HG02642 (cell line): Measurements from ENCODE around the gene LLGL2.
"Not testable (repeated sequence)": the region's sequence is repeated elsewhere in the genome, so short reads cannot be mapped to it uniquely, and the experiment has no call there.

Experiments
- ATAC-seq: cut with Tn5 transposase; IDR thresholded peaks from one replicate; pipeline ENCODE4 v1.9.1; 2021; ENCODE audit warnings: mild to moderate bottlenecking; ENCODE audit not compliant: unreplicated experiment, poor library complexity

Gene LLGL2

GRCh38 chr17:75518983-75519537 lies 6.4 kb upstream of the LLGL2 start:
- ATAC-seq = no peak

- not testable (repeated sequence) for ATAC-seq
These were observed 5.1 kb upstream of the LLGL2 start for GRCh38 chr17:75520413-75520812.

- no peak for ATAC-seq
These were observed 4.2 kb upstream of the LLGL2 start for GRCh38 chr17:75521290-75521689.

- no peak for ATAC-seq
These were observed 3.4 kb upstream of the LLGL2 start for GRCh38 chr17:75521951-75522727.

- no peak for ATAC-seq
These were observed 1.9 kb upstream of the LLGL2 start for GRCh38 chr17:75523647-75524046.

- ATAC-seq = no peak
These were observed 1.1 kb upstream of the LLGL2 start for GRCh38 chr17:75524269-75524969.

- ATAC-seq = no peak
These were observed 483 bp downstream of the LLGL2 start for GRCh38 chr17:75525806-75526554.

GRCh38 chr17:75526555-75527270 lies 1.2 kb downstream of the LLGL2 start:
- no peak for ATAC-seq

GRCh38 chr17:75530837-75531720 lies 5.6 kb downstream of the LLGL2 start:
- no peak for ATAC-seq

DNA sequence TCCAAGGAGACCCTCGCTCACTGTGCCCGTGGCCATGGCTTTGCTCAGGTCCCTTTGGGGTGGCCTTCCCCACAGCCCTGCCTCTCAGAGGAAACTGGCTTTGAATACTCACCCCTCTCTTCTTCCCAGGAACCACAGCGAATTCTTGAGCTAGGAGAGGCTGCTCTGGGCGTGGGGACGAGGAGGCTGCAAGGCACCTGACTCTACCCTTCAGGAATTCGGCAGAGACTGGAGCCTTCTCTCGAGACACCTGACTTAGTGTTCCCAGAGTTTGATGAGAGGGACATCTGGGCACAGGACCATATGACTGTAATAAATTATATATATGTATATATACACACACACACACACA lies 6.2 kb downstream of the LLGL2 start:
- ATAC-seq = no peak

- ATAC-seq = no peak
These were observed 9.6 kb downstream of the LLGL2 start for GRCh38 chr17:75535119-75535537.

GRCh38 chr17:75535871-75536270 lies 10.4 kb downstream of the LLGL2 start:
- no peak for ATAC-seq

DNA sequence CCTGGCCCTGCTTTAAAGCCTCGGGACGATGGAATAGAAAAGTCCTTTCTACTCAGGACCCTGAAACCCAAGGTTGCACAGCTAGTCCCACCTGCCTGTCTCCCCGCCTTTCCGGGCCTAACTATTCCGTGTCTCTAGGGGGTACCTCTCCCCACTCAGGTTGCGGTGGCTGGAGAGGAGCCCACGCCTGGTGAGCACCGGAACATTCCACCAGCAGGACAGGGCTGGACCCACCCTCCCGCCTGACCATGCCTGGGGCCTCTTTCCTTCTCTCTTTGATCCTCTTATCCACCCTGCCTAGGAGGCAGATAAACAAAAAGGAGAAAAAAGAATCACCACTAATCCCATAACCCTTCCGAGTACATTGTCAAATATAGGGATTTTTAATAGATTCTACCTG lies 10.9 kb downstream of the LLGL2 start:
- no peak for ATAC-seq

GRCh38 chr17:75539967-75540729 lies 14.7 kb downstream of the LLGL2 start:
- no peak for ATAC-seq

GRCh38 chr17:75540923-75541503 lies 15.5 kb downstream of the LLGL2 start:
- no peak for ATAC-seq

DNA sequence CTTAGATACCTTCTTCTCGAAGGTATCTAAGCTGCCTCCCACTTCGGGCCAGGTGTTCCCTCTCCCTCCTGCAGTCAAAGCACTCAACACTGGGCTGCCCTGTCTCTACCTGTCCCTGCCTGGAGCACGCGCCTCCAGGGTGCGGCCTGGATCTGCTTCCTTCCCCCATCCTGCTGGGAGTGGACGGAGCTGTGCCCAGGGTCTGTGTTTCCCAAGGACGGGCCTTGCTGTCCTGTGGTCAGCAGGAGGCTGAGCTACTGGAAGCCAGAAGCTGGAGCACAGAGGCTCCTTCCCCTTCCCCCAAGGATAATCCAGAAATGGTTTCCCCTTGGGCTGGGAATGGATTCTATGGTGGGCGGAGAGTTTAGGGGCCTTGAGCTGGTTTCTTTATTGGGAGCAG lies 16.7 kb downstream of the LLGL2 start:
- ATAC-seq = no peak

GRCh38 chr17:75542728-75543336 lies 17.3 kb downstream of the LLGL2 start:
- ATAC-seq = no peak

- no peak for ATAC-seq
These were observed 18.8 kb downstream of the LLGL2 start for GRCh38 chr17:75544250-75544649.
